Activated CD8-positive, alpha-beta T cell treated with anti-CD3 and anti-CD28 coated beads for 36 hours (primary cell): Measurements from ENCODE around the gene PMS1. TPM values are rescaled to one million over a fixed set of nuclear protein-coding genes. Genes with fewer than 3 reads are reported as not detected.

Experiments used
- ATAC-seq: fragments of 200-7000 bp; cut with Tn5 transposase; one replicate; pipeline ENCODE4 v1.10.0; 2021; ENCODE audit warnings: mild to moderate bottlenecking, moderate library complexity
- CTCF ChIA-PET: fragments of 350-600 bp; sonication (Branson Sonifier 250); formaldehyde crosslinking; loops from one replicate; lab custom pipeline; 2021; ENCODE audit warnings: antibody characterized with exemption; lab: Charles Lee
- POLR2A ChIA-PET: fragments of 350-600 bp; sonication (Branson Sonifier 250); formaldehyde crosslinking; loops from one replicate; lab custom pipeline; 2021; ENCODE audit warnings: antibody characterized with exemption; lab: Charles Lee
- DNase-seq: peaks from one replicate; pipeline ENCODE4 v3.0.0-alpha.2; 2020
- H3K27ac Mint-ChIP-seq: one replicate; pipeline ENCODE4 v1.8.0; 2021; ENCODE audit warnings: mild to moderate bottlenecking, mixed read lengths
- H3K27me3 Mint-ChIP-seq: one replicate; pipeline ENCODE4 v1.8.0; 2021; ENCODE audit warnings: mixed read lengths
- H3K36me3 Mint-ChIP-seq: one replicate; pipeline ENCODE4 v1.8.0; 2021; ENCODE audit warnings: low read depth, mixed read lengths
- H3K4me1 Mint-ChIP-seq: one replicate; pipeline ENCODE4 v1.8.0; 2021; ENCODE audit warnings: low read depth, mixed read lengths
- H3K4me3 Mint-ChIP-seq: one replicate; pipeline ENCODE4 v1.8.0; 2021; ENCODE audit warnings: mild to moderate bottlenecking, moderate library complexity, mixed read lengths
- H3K9me3 Mint-ChIP-seq: one replicate; pipeline ENCODE4 v1.8.0; 2021; ENCODE audit warnings: mixed read lengths
- intact Hi-C: fragments of 100-400 bp; cut with micrococcal nuclease; formaldehyde crosslinking; loops from one replicate; pipeline ENCODE4 v1.10.0; 2022
- total RNA-seq, 2 experiments: library from RNA; stranded (reverse); gene quantifications; one replicate each; pipeline ENCODE4 v1.2.3, GENCODE V29; 2021
- TF ChIP-seq, protein P1 (sequence below): fragments of 200-600 bp; IDR thresholded peaks from one replicate; pipeline ENCODE4 v1.8.0; 2022; ENCODE audit warnings: antibody characterized with exemption, mild to moderate bottlenecking

The PMS1 gene
- total RNA-seq, 2 experiments from 2014 or later = 44.3 to 58.5 TPM

DNA sequence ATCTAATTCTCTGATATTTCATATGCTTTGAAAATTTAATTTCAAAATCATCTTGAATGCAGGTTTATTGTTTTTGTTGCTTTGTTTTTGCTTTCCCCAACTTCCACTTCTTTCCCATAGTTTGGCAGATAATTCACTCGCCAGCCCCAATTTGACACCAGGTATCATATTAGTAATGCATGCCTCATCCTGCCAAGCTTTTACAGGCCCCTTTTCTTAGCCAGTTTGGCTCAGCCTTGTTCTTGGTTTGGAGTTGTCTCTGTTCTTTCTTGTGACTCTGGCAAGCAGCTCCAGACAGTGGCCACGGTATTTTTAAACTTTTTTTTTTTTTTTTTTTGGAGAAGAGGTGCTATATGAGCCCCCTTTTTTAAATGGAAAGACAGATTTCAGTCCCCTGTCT lies 65.3 kb downstream of the PMS1 start:
- H3K4me3 Mint-ChIP-seq = no peak overlapping the region
- DNase-seq (no peak), ATAC-seq (no peak)
- H3K4me1 Mint-ChIP-seq = peaks cover 2% of the 10 kb centered on the region
- no peaks in the 10 kb centered on the region for H3K9me3 Mint-ChIP-seq
- ChIA-PET POLR2A (interaction anchor here (0.6 kb wide), 1 partner anchor 9 kb away, joined by 3 read pairs; no protein-coding TSS in a partner anchor), CTCF (no interaction called here)
- H3K36me3 Mint-ChIP-seq = peaks cover 38% of the 10 kb centered on the region
- no peak overlapping the region for H3K27ac Mint-ChIP-seq
- no peaks in the 10 kb centered on the region for H3K27me3 Mint-ChIP-seq
- intact Hi-C loops = no loop called here
- TF ChIP-seq, protein P1, sequence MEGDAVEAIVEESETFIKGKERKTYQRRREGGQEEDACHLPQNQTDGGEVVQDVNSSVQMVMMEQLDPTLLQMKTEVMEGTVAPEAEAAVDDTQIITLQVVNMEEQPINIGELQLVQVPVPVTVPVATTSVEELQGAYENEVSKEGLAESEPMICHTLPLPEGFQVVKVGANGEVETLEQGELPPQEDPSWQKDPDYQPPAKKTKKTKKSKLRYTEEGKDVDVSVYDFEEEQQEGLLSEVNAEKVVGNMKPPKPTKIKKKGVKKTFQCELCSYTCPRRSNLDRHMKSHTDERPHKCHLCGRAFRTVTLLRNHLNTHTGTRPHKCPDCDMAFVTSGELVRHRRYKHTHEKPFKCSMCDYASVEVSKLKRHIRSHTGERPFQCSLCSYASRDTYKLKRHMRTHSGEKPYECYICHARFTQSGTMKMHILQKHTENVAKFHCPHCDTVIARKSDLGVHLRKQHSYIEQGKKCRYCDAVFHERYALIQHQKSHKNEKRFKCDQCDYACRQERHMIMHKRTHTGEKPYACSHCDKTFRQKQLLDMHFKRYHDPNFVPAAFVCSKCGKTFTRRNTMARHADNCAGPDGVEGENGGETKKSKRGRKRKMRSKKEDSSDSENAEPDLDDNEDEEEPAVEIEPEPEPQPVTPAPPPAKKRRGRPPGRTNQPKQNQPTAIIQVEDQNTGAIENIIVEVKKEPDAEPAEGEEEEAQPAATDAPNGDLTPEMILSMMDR = no peak

GRCh38 chr2:189851174-189851826 lies 67.0 kb downstream of the PMS1 start:
- H3K27me3 Mint-ChIP-seq = no peaks in the 10 kb centered on the region
- TF ChIP-seq, protein P1 = no peak
- H3K27ac Mint-ChIP-seq = no peak overlapping the region
- peaks cover 40% of the 10 kb centered on the region for H3K36me3 Mint-ChIP-seq
- ChIA-PET POLR2A (no interaction called here), CTCF (no interaction called here)
- DNase-seq (no peak), ATAC-seq (no peak)
- no peak overlapping the region for H3K4me3 Mint-ChIP-seq
- H3K9me3 Mint-ChIP-seq = no peaks in the 10 kb centered on the region
- intact Hi-C loops = no loop called here
- peaks cover 3% of the 10 kb centered on the region for H3K4me1 Mint-ChIP-seq

DNA sequence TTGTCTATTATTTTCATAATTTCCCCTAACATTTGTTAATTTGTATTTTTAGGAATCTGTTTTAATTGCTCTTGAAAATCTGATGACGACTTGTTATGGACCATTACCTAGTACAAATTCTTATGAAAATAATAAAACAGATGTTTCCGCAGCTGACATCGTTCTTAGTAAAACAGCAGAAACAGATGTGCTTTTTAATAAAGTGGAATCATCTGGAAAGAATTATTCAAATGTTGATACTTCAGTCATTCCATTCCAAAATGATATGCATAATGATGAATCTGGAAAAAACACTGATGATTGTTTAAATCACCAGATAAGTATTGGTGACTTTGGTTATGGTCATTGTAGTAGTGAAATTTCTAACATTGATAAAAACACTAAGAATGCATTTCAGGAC lies 69.9 kb downstream of the PMS1 start:
- ChIA-PET POLR2A (interaction anchor here (0.7 kb wide), 1 partner anchor 180 kb away, joined by 3 read pairs; no protein-coding TSS in a partner anchor), CTCF (no interaction called here)
- Mint-ChIP-seq H3K27me3 (no peaks in the 10 kb centered on the region), H3K27ac (no peak overlapping the region), H3K36me3 (peaks cover 28% of the 10 kb centered on the region), H3K9me3 (no peaks in the 10 kb centered on the region), H3K4me3 (no peak overlapping the region), H3K4me1 (peaks cover 3% of the 10 kb centered on the region)
- no peak for DNase-seq
- TF ChIP-seq, protein P1 = no peak
- ATAC-seq = no peak
- intact Hi-C loops = no loop called here

DNA sequence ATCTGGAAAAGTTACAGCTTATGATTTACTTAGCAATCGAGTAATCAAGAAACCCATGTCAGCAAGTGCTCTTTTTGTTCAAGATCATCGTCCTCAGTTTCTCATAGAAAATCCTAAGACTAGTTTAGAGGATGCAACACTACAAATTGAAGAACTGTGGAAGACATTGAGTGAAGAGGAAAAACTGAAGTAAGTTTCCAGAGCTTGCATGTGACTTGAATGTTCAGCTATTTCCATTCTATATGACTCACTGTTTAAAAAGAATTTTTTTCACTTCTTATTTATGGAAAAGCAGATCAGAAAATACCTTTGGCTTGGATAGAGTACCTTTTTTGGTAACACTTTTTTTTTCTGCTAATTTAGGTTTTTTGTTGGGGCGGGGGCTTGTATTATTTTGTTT lies 70.7 kb downstream of the PMS1 start:
- Mint-ChIP-seq H3K9me3 (no peaks in the 10 kb centered on the region), H3K36me3 (peaks cover 27% of the 10 kb centered on the region), H3K27me3 (no peaks in the 10 kb centered on the region), H3K27ac (no peak overlapping the region), H3K4me3 (no peak overlapping the region), H3K4me1 (peaks cover 3% of the 10 kb centered on the region)
- ATAC-seq (no peak), DNase-seq (no peak)
- ChIA-PET POLR2A (no interaction called here), CTCF (interaction anchor here (0.6 kb wide), 1 partner anchor 143 kb away, joined by 3 read pairs; no protein-coding TSS in a partner anchor)
- TF ChIP-seq, protein P1 = no peak
- intact Hi-C loops = no loop called here

GRCh38 chr2:189858291-189858690 lies 74.0 kb downstream of the PMS1 start:
- no peak overlapping the region for H3K27ac Mint-ChIP-seq
- ATAC-seq (no peak), DNase-seq (no peak)
- intact Hi-C loops = no loop called here
- ChIA-PET POLR2A (interaction anchor here (0.6 kb wide), 1 partner anchor 9 kb away, joined by 3 read pairs; no protein-coding TSS in a partner anchor), CTCF (no interaction called here)
- no peaks in the 10 kb centered on the region for H3K27me3 Mint-ChIP-seq
- peaks cover 42% of the 10 kb centered on the region for H3K36me3 Mint-ChIP-seq
- H3K9me3 Mint-ChIP-seq = no peaks in the 10 kb centered on the region
- no peak overlapping the region for H3K4me3 Mint-ChIP-seq
- TF ChIP-seq, protein P1 = no peak
- peaks cover 3% of the 10 kb centered on the region for H3K4me1 Mint-ChIP-seq
